GM18507 (cell line): ENCODE results near the gene NPHS1.

Experiments used
- DNase-seq: peaks from one replicate; pipeline ENCODE4 v3.0.0; 2011; ENCODE audit warnings: low read depth; ENCODE audit not compliant: insufficient read length; ENCODE audit errors: extremely low spot score
- FAIRE-seq: peaks from 2 replicates; lab custom pipeline; 2011; peaks lifted over from hg19 to GRCh38; lab: Jason Lieb, UNC

The NPHS1 gene

GRCh38 chr19:35777086-35777841 lies 75.0 kb downstream of the NPHS1 start:
- no peak for DNase-seq
- no peak for FAIRE-seq

DNA sequence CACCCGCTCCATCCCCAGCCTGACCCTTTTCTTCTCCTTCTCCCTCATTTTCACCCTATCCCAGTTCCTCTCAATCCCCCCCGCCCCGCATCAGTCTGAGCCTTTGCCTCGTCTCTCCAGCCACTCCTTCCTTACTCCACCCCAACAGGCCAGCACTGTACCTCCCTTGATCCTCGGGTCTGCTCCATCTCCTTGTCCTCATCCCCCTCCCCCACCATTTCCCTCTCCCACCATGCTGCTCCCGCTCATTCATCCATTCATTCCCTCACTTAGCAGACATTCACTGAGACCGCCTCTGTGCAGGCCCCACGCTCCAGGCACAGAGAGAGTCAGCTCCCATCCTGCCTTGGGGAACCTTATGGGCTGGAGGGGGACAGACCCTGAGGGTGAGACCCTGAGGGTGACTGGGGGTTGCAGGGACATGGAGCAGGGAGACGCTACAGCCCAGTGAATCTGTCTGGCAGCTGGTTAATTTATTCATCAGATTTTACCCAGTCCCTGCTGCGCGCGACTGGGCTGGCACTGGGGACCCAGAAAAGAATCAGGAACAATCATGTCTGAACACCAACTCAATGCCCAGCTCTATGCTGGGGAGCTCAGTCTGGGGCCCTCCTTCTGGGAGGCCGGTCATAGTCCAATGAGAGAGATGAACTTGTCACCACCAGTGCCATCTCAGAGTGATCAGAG lies 76.1 kb downstream of the NPHS1 start:
- FAIRE-seq (no peak), DNase-seq (no peak)
